PC-9 (cell line): ENCODE results near the gene LRRC8D. TPM values are rescaled to one million over a fixed set of nuclear protein-coding genes. Genes with fewer than 3 reads are reported as not detected.

Experiments used
- BruUV-seq: library from RNA; stranded (reverse); fragments of 400-500 nt; replicated peaks from 2 replicates; lab custom pipeline; 2021; lab: Mats Ljungman, UMichigan
- CTCF ChIA-PET: fragments of 300-600 bp; sonication (Branson Sonifier 250); formaldehyde crosslinking; loops from one replicate; lab custom pipeline; 2022; ENCODE audit warnings: antibody characterized with exemption; lab: Charles Lee
- POLR2A ChIA-PET: fragments of 300-600 bp; sonication (Branson Sonifier 250); formaldehyde crosslinking; loops from one replicate; lab custom pipeline; 2022; ENCODE audit warnings: antibody characterized with exemption; ENCODE audit not compliant: unreplicated experiment; lab: Charles Lee
- DNase-seq, 2 experiments: peaks; one replicate each; pipeline versions ENCODE4 v3.0.0 to v3.0.0-alpha.2; 2015 to 2022; ENCODE audit warnings: mixed read lengths in 1 of 2
- H2AFZ ChIP-seq: fragments of 200-600 bp; sonication (generic); 2 replicates; pipeline ENCODE4 v1.8.1; 2017; ENCODE audit warnings: antibody characterized with exemption
- H3F3A ChIP-seq: fragments of 200-600 bp; sonication (generic); 2 replicates; pipeline ENCODE4 v1.8.1; 2017; ENCODE audit warnings: antibody characterized with exemption, mild to moderate bottlenecking, low read depth; ENCODE audit not compliant: insufficient read depth
- H3K27ac ChIP-seq: fragments of 200-600 bp; sonication (generic); 2 replicates; pipeline ENCODE4 v1.6.1; 2016; ENCODE audit warnings: mixed run types
- H3K27me3 ChIP-seq: fragments of 200-600 bp; sonication (generic); 2 replicates; pipeline ENCODE4 v1.6.1; 2016; ENCODE audit warnings: low read depth, mixed run types; ENCODE audit not compliant: insufficient read depth
- H3K36me3 ChIP-seq: fragments of 200-600 bp; sonication (generic); 2 replicates; pipeline ENCODE4 v1.6.1; 2016; ENCODE audit warnings: low read depth, mixed run types
- H3K4me1 ChIP-seq: fragments of 200-600 bp; sonication (generic); replicated peaks from 2 replicates; pipeline ENCODE4 v1.6.1; 2016; ENCODE audit warnings: mixed run types; ENCODE audit not compliant: insufficient read depth
- H3K4me2 ChIP-seq: fragments of 200-600 bp; sonication (generic); 2 replicates; pipeline ENCODE4 v1.6.1; 2017; ENCODE audit warnings: mixed run types
- H3K4me3 ChIP-seq: fragments of 200-600 bp; sonication (generic); 2 replicates; pipeline ENCODE4 v1.6.1; 2016; ENCODE audit warnings: mixed run types
- H3K79me2 ChIP-seq: fragments of 200-600 bp; sonication (generic); 2 replicates; pipeline ENCODE4 v1.6.1; 2017; ENCODE audit warnings: low read depth, mixed run types
- H3K9me2 ChIP-seq: fragments of 200-600 bp; sonication (generic); 2 replicates; pipeline ENCODE4 v1.8.1; 2017; ENCODE audit warnings: mild to moderate bottlenecking; ENCODE audit not compliant: insufficient read depth
- H3K9me3 ChIP-seq: fragments of 200-600 bp; sonication (generic); 2 replicates; pipeline ENCODE4 v1.8.1; 2016; ENCODE audit warnings: low read depth; ENCODE audit not compliant: insufficient read depth
- H4K20me1 ChIP-seq: fragments of 200-600 bp; sonication (generic); 2 replicates; pipeline ENCODE4 v1.8.1; 2017; ENCODE audit not compliant: insufficient read depth
- EZH2 ChIP-seq: fragments of 200-600 bp; sonication (generic); IDR thresholded peaks from 2 replicates; pipeline ENCODE4 v1.8.0; 2017; ENCODE audit warnings: antibody characterized with exemption, low read depth
- intact Hi-C: fragments of 100-400 bp; cut with micrococcal nuclease; formaldehyde crosslinking; loops from one replicate; pipeline ENCODE4 v1.10.0; 2022; ENCODE audit not compliant: unreplicated experiment
- total RNA-seq: library from RNA; stranded (reverse); gene quantifications from 2 replicates; pipeline ENCODE4 v1.2.3, GENCODE V29; 2021
- TF ChIP-seq, protein P1 (sequence below): fragments of 200-600 bp; sonication (generic); conservative IDR thresholded peaks from 2 replicates; pipeline ENCODE4 v1.6.1; 2017; ENCODE audit warnings: mixed run types, antibody characterized with exemption, mild to moderate bottlenecking, moderate library complexity

The LRRC8D gene
- total RNA-seq, 1 experiment from 2014 or later: 75.9 TPM

DNA sequence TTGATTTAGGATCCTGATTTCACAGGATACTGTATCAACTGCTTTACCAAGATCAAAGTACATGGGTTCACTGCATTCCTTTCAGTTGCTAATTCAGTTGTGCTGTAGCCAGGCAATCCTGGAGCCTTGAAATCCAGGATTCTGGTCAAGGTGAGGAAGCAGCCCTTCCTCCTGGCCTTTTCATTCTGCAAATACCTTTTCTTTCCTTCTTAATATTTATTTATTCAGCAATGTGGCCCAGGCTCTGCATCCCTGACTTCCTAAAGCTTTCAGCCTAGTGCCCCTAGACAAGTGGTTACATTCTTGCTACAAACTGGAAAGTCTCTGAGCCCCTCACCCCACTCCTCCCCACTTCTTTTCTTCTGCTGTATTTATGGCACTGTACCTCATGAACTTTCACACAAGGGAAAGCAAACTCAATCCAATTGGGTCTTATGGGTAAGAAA, 16.2 kb downstream of the LRRC8D start:
- intact Hi-C loops: no loop called here
- Histone ChIP-seq H2AFZ (no peak overlapping the region), H3K79me2 (peaks cover 80% of the 10 kb centered on the region), H3K36me3 (peaks cover 19% of the 10 kb centered on the region), H3K4me1 (peaks cover 4% of the 10 kb centered on the region), H3F3A (peaks cover 4% of the 10 kb centered on the region; the same call in 1 of the 2 replicates), H3K27me3 (no peaks in the 10 kb centered on the region), H4K20me1 (no peaks in the 10 kb centered on the region; the same call in 1 of the 2 replicates), H3K4me2 (no peak overlapping the region), H3K4me3 (no peak overlapping the region), H3K9me3 (no peaks in the 10 kb centered on the region), H3K9me2 (no peaks in the 10 kb centered on the region), H3K27ac (no peak overlapping the region)
- BruUV-seq: no TSS peak
- DNase-seq: no peak
- POLR2A ChIA-PET: no interaction called here
- CTCF ChIA-PET: no interaction called here
- TF ChIP-seq, protein P1, sequence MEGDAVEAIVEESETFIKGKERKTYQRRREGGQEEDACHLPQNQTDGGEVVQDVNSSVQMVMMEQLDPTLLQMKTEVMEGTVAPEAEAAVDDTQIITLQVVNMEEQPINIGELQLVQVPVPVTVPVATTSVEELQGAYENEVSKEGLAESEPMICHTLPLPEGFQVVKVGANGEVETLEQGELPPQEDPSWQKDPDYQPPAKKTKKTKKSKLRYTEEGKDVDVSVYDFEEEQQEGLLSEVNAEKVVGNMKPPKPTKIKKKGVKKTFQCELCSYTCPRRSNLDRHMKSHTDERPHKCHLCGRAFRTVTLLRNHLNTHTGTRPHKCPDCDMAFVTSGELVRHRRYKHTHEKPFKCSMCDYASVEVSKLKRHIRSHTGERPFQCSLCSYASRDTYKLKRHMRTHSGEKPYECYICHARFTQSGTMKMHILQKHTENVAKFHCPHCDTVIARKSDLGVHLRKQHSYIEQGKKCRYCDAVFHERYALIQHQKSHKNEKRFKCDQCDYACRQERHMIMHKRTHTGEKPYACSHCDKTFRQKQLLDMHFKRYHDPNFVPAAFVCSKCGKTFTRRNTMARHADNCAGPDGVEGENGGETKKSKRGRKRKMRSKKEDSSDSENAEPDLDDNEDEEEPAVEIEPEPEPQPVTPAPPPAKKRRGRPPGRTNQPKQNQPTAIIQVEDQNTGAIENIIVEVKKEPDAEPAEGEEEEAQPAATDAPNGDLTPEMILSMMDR: no peak
- TF ChIP-seq EZH2: no peak

DNA sequence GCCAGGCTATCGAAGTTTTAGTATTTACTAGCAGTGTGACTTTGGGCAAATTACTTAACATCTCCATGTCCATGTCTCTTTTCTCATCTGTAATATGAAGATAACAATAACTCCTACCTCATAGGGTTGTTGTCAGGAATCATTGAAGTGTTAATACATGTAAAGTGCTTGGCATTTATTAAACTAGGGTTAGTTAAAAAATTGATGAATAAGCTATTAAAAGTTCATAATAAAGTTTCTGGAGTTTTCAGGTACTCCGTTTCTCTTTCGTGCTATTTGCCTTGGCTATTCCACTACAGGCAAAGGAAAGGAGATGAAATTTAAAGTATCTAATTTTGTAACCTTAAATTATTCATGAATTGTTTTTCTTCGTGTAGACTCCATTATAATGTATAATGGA, 16.7 kb downstream of the LRRC8D start:
- DNase-seq: no peak
- Histone ChIP-seq H3K9me2 (no peaks in the 10 kb centered on the region), H3K36me3 (peaks cover 19% of the 10 kb centered on the region), H3K4me3 (no peak overlapping the region), H4K20me1 (no peaks in the 10 kb centered on the region; the same call in 1 of the 2 replicates), H3K4me1 (peaks cover 8% of the 10 kb centered on the region), H3K9me3 (no peaks in the 10 kb centered on the region), H3K27me3 (no peaks in the 10 kb centered on the region), H2AFZ (no peak overlapping the region), H3F3A (peaks cover 7% of the 10 kb centered on the region; the same call in 1 of the 2 replicates), H3K79me2 (peaks cover 81% of the 10 kb centered on the region), H3K27ac (no peak overlapping the region), H3K4me2 (no peak overlapping the region)
- ChIA-PET POLR2A (interaction anchor here (0.6 kb wide), 2 partner anchors 547 to 550 kb away, joined by 3 read pairs; no protein-coding TSS in a partner anchor), CTCF (no interaction called here)
- no peak for TF ChIP-seq EZH2
- TF ChIP-seq, protein P1: no peak
- intact Hi-C loops: no loop called here
- no TSS peak for BruUV-seq

DNA sequence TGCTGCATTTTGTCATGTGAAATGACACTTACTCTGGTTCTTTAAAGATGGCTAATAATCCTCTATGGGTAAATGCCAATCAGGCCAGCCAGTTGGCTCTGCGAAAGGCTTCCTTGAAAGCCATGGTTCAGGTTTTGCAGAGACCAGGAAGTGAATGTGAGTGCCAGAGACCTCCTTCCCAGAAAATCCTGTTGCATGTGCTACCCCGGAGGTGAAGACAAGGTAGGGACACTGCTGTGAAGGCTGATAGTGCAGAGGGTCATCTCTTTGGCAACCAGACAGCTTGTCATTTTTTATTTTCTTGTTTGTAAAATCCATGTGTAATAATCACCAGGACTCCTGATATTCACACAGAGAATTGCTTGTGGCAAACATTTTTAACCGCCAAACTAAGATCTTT, 18.7 kb downstream of the LRRC8D start:
- Histone ChIP-seq H2AFZ (no peak overlapping the region), H3F3A (peaks cover 10% of the 10 kb centered on the region; the same call in 1 of the 2 replicates), H3K36me3 (peaks cover 11% of the 10 kb centered on the region; the same call in 1 of the 2 replicates), H3K27ac (no peak overlapping the region), H3K9me3 (no peaks in the 10 kb centered on the region), H3K9me2 (no peaks in the 10 kb centered on the region), H3K4me3 (no peak overlapping the region), H3K4me1 (peaks cover 17% of the 10 kb centered on the region), H3K27me3 (no peaks in the 10 kb centered on the region), H3K79me2 (peaks cover 81% of the 10 kb centered on the region), H4K20me1 (no peaks in the 10 kb centered on the region), H3K4me2 (no peak overlapping the region)
- BruUV-seq: no TSS peak
- intact Hi-C loops: no loop called here
- ChIA-PET CTCF (no interaction called here), POLR2A (interaction anchor here (0.6 to 0.8 kb wide), 4 partner anchors 9 to 150 kb away, joined by 3 to 7 read pairs (median 4); no protein-coding TSS in a partner anchor)
- no peak for TF ChIP-seq EZH2
- TF ChIP-seq, protein P1: no peak
- no peak for DNase-seq
